LNCaP clone FGC (cell line): ENCODE data around the gene HOXC13.

ENCODE experiments used
- DNase-seq: peaks from one replicate; pipeline ENCODE4 v3.0.0-alpha.2; 2011; ENCODE audit warnings: low read depth
- H3K4me3 ChIP-seq: 2 replicates; pipeline ENCODE4 v1.5.1; 2011; ENCODE audit warnings: mild to moderate bottlenecking, low read depth, low read length, control low read depth
- TF ChIP-seq, protein P1 (sequence below): IDR thresholded peaks from 2 replicates; pipeline ENCODE4 v1.5.1; 2012; ENCODE audit warnings: mild to moderate bottlenecking; ENCODE audit not compliant: control insufficient read depth, insufficient read depth; ENCODE audit errors: extremely low read depth

The HOXC13 gene

DNA sequence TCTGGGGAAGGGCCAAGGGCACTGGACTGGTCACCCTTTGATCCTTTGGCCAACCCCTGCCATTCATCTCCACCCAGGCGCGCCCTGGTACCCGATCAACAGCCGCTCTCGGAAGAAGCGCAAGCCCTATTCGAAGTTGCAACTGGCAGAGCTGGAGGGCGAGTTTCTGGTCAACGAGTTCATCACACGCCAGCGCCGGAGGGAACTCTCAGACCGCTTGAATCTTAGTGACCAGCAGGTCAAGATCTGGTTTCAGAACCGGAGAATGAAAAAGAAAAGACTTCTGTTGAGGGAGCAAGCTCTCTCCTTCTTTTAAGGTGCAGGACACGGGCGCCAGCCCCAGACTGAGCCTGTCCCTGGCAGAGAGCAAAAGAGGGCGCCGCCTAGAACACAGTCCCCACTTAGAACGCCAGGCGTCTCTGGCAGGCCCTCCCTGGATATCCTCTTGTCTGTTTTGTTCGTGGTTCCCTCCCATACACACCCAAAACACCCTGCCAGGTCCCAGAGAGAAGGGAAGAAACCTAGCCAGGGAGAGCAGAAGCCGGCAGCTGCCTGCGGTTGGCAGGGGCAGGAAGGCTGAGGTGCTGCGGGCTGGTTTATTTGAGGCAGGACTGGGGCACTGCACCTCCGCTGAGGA is 17.7 kb downstream of the HOXC13 start:
- H3K4me3 ChIP-seq = no peak overlapping the region
- TF ChIP-seq, protein P1, sequence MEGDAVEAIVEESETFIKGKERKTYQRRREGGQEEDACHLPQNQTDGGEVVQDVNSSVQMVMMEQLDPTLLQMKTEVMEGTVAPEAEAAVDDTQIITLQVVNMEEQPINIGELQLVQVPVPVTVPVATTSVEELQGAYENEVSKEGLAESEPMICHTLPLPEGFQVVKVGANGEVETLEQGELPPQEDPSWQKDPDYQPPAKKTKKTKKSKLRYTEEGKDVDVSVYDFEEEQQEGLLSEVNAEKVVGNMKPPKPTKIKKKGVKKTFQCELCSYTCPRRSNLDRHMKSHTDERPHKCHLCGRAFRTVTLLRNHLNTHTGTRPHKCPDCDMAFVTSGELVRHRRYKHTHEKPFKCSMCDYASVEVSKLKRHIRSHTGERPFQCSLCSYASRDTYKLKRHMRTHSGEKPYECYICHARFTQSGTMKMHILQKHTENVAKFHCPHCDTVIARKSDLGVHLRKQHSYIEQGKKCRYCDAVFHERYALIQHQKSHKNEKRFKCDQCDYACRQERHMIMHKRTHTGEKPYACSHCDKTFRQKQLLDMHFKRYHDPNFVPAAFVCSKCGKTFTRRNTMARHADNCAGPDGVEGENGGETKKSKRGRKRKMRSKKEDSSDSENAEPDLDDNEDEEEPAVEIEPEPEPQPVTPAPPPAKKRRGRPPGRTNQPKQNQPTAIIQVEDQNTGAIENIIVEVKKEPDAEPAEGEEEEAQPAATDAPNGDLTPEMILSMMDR = no peak
- no peak for DNase-seq

DNA sequence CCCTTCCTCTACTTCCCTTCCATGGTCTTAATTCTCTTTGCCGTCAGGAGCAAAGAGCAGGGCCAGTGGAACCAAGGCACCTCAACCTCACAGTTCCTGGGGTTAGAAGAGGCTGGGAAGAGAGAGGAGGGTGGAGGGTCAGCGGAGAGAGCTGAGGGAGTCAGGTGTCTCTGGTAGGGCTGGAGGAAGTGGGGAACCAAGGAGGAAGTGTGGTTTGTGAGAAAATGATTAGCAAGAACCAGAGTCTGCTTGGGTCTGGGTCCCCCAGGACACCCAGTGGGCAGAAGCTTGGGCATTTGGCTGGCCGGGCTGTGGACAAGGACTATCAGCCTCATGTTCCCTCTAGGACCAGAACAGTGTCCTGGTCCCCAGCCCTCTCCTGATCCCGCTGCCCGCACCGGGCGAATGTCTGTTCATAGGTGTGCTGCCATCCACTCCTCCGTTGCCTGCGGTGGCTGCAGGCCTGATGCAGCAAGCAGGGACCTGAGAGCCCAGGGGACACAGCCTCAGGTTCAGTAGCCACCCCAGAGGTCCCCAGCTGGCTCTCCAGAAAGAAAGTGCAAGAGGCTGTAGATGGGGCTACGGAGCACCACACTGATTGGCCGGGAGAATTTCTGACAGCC is 18.4 kb downstream of the HOXC13 start:
- TF ChIP-seq, protein P1 = no peak
- no peak for DNase-seq
- no peak overlapping the region for H3K4me3 ChIP-seq

DNA sequence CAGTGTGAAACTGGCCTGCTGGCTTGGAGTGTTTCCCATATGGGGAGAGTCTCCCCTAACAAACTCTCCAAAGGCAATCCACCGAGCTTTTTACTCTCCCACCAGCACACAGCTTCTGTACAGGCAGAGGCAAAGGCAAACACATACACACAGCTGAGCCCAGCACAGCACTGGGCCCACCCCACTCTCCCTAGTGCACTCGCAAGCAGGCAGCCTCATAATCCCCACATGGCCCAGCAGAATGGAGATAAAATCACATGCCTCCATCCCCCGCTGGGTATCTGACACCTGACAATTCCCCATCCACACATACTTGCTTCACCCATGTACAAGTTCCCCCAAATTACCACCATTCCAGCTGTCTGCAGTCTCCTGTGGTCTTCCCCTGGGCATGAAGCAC is 19.5 kb downstream of the HOXC13 start:
- TF ChIP-seq, protein P1 = no peak
- no peak for DNase-seq
- no peak overlapping the region for H3K4me3 ChIP-seq

DNA sequence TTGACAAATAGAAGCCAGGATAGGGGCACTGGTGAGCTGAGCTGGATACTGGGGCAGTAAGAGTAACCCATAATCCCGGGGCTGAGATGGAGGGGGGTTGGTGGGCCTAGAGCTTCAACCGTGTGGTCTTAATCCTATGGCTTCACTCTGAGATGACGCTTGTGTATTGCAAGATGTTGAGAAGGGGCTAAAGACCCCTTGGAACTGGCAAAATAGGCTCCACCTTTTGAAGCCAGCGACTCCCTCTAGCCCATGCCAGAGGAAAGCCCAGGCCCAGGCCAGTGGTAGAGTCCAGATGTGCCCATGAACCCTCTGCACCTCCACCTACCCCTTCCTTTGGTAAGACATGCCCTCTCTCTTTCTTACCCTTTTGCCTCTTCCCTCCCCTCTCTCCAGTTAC is 20.7 kb downstream of the HOXC13 start:
- no peak overlapping the region for H3K4me3 ChIP-seq
- no peak for DNase-seq
- TF ChIP-seq, protein P1 = no peak

DNA sequence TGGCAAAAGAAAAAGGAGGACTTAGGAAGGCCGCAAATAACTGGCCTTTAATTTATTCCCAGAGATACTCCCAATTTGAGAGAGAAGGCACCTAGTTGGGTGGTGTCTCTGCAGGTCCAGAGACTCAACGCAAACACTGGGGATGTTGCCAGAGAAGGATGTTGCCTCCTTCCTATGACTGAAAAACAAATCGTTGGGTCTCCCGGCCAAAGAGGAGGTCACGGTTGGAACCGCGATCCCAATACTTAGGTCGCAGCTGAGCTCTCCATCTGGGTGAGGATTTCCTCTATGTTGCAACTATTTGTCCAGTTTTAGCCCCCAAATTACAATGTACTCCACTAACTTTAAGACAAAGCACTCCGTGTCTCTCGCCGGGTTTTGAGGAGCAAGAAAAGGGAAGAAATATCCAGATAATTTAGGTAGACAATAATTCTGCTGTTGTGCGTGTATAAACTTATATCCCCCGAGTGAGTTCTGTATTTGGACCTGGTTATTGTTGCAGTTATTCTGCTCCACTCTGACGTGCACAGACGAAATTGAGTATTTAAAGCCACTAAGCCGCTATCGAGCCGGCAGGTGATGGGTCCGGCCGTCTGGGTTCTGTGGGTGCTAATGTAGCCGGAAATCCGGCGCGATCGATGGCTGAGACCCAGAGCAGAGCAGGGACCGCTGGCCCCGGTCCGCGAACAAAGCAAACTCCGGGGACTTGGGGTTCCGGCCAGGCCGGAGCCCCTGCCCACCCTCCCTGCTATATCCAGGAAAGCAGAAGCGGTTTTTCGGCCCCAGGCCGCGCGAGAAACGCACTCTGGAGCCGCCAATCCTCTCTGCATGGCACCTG is 21.8 kb downstream of the HOXC13 start:
- no peak for DNase-seq
- no peak overlapping the region for H3K4me3 ChIP-seq
- TF ChIP-seq, protein P1 = no peak

DNA sequence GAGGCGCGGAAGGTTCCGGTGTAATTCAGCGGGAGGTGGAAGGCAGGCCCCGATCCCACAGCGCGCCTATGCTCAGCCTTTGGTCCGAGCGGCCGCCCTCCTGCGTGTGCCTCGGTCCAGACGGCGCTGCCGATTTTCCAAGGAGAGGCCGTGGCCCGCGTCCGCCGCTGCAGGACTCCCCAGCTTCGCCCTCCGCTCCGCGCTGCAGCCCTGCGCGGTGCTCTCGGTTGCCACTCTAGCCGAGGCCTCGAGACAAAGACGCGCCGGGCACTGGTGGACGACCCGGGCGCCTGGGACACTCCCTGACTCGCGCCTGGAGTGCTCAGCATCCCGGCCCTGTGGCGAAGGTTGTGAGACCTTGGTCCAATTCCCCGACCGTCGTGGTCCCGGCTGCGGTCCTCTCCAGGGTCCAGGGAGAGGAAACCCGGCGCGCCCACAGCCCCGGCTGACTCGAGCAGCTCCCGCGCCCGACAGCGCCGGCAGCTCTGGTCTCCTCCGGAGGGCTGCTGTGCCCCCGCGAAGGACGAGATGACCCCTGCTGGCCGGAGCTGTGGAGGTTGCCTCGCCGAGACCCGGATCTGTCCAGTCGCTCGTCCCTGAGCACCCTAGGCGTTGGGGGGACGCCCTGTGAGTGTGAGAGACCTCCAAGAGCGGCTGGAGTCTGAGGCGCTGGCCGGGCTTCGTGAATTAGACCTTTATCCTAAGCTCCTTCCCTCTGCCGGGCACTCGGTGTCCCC is 22.6 kb downstream of the HOXC13 start:
- no peak overlapping the region for H3K4me3 ChIP-seq
- TF ChIP-seq, protein P1 = no peak
- no peak for DNase-seq
